Muscle of leg (tissue), 11 donors: ENCODE data around the gene HRH1. TPM values are rescaled to one million over a fixed set of nuclear protein-coding genes. Genes with fewer than 3 reads are reported as not detected.

Source experiments
- DNase-seq: peaks from one replicate; pipeline ENCODE4 v3.0.0; 2013
- H3K27ac ChIP-seq: one replicate; pipeline ENCODE4 v1.5.1; 2013; ENCODE audit warnings: mild to moderate bottlenecking, low read length, control low read depth
- H3K27me3 ChIP-seq: one replicate; pipeline ENCODE4 v1.6.1; 2013; ENCODE audit warnings: low read length; ENCODE audit not compliant: control insufficient read depth, insufficient read depth
- H3K36me3 ChIP-seq: one replicate; pipeline ENCODE4 v1.6.1; 2013; ENCODE audit warnings: low read length; ENCODE audit not compliant: control insufficient read depth, insufficient read depth
- H3K4me1 ChIP-seq: one replicate; pipeline ENCODE4 v1.6.1; 2013; ENCODE audit warnings: low read length; ENCODE audit not compliant: control insufficient read depth, insufficient read depth
- H3K4me3 ChIP-seq: one replicate; pipeline ENCODE4 v1.5.1; 2013; ENCODE audit warnings: low read length, control low read depth
- H3K9me3 ChIP-seq: replicated peaks from 2 replicates; pipeline ENCODE4 v1.6.1; 2013; ENCODE audit warnings: low read depth, low read length; ENCODE audit not compliant: control insufficient read depth
- WGBS: methylation state at CpG from one replicate; pipeline ENCODE4 v1.1.5; 2013; ENCODE audit warnings: missing lambda C conversion rate; ENCODE audit not compliant: insufficient coverage; 5-methylcytosine and 5-hydroxymethylcytosine counted together
- polyA plus RNA-seq, 8 donors: library from polyadenylated mRNA; unstranded; fragments of 120-200 nt; gene quantifications; one replicate each; pipeline versions ENCODE4 v1.2.1 to v1.2.3, GENCODE V29; 2013; ENCODE audit warnings: inconsistent platforms in 1 of 8, low replicate concordance in 1 of 8; ENCODE audit not compliant: insufficient read length in 8 of 8, insufficient read depth in 1 of 8
- total RNA-seq: library from RNA; stranded (reverse); fragments of 120-200 nt; gene quantifications from one replicate; pipeline ENCODE4 v1.2.4, GENCODE V29; 2013

The HRH1 gene
- total and polyA plus RNA-seq, 9 donors: 1.6 to 6.2 (median 3.2) TPM

GRCh38 chr3:11140030-11140712 lies 14.1 kb upstream of the HRH1 start:
- Histone ChIP-seq H3K27ac (no peak overlapping the region), H3K36me3 (no peaks in the 10 kb centered on the region), H3K4me1 (peaks cover 23% of the 10 kb centered on the region), H3K4me3 (no peak overlapping the region), H3K27me3 (peaks cover 7% of the 10 kb centered on the region), H3K9me3 (no peaks in the 10 kb centered on the region)
- peak; percentile 74 for DNase-seq
- WGBS: 23% methylated on average over 6 of the region's 13 CpGs

- no CpG with 5 or more reads among the region's 2 CpGs for WGBS
- Histone ChIP-seq H3K27me3 (peaks cover 7% of the 10 kb centered on the region), H3K4me3 (no peak overlapping the region), H3K4me1 (peaks cover 23% of the 10 kb centered on the region), H3K36me3 (no peaks in the 10 kb centered on the region), H3K9me3 (no peaks in the 10 kb centered on the region), H3K27ac (no peak overlapping the region)
- no peak for DNase-seq
Measured at GRCh38 chr3:11140713-11141104, 13.6 kb upstream of the HRH1 start.

GRCh38 chr3:11143476-11143875 lies 10.8 kb upstream of the HRH1 start:
- no peaks in the 10 kb centered on the region for H3K9me3 ChIP-seq
- no peaks in the 10 kb centered on the region for H3K36me3 ChIP-seq
- no peak for DNase-seq
- no peak overlapping the region for H3K4me3 ChIP-seq
- H3K27me3 ChIP-seq: peaks cover 6% of the 10 kb centered on the region
- no peak overlapping the region for H3K27ac ChIP-seq
- WGBS: 79% methylated on average over 4 of the region's 5 CpGs
- peaks cover 14% of the 10 kb centered on the region for H3K4me1 ChIP-seq

- no peaks in the 10 kb centered on the region for H3K9me3 ChIP-seq
- no peak overlapping the region for H3K4me3 ChIP-seq
- WGBS: 77% methylated on average over 5 of the region's 5 CpGs
- H3K4me1 ChIP-seq: peaks cover 9% of the 10 kb centered on the region
- no peak overlapping the region for H3K27ac ChIP-seq
- no peaks in the 10 kb centered on the region for H3K36me3 ChIP-seq
- H3K27me3 ChIP-seq: peaks cover 6% of the 10 kb centered on the region
- DNase-seq: no peak
Measured at GRCh38 chr3:11144996-11145395, 9.3 kb upstream of the HRH1 start.

- no peak overlapping the region for H3K4me3 ChIP-seq
- peaks cover 9% of the 10 kb centered on the region for H3K27me3 ChIP-seq
- no CpG with 5 or more reads among the region's 3 CpGs for WGBS
- H3K36me3 ChIP-seq: no peaks in the 10 kb centered on the region
- peaks cover under 1% of the 10 kb centered on the region for H3K4me1 ChIP-seq
- H3K9me3 ChIP-seq: no peaks in the 10 kb centered on the region
- no peak for DNase-seq
- H3K27ac ChIP-seq: no peak overlapping the region
Measured at GRCh38 chr3:11145888-11146287, 8.4 kb upstream of the HRH1 start.

- no peaks in the 10 kb centered on the region for H3K36me3 ChIP-seq
- peaks cover 14% of the 10 kb centered on the region for H3K27me3 ChIP-seq
- no peaks in the 10 kb centered on the region for H3K9me3 ChIP-seq
- no peak for DNase-seq
- H3K4me3 ChIP-seq: no peak overlapping the region
- H3K27ac ChIP-seq: no peak overlapping the region
- H3K4me1 ChIP-seq: no peaks in the 10 kb centered on the region
- 73% methylated on average over 3 of the region's 6 CpGs for WGBS
Measured at GRCh38 chr3:11146773-11147660, 7.3 kb upstream of the HRH1 start.

GRCh38 chr3:11150256-11150655 lies 4.0 kb upstream of the HRH1 start:
- Histone ChIP-seq H3K36me3 (no peaks in the 10 kb centered on the region), H3K9me3 (no peaks in the 10 kb centered on the region), H3K27ac (no peak overlapping the region), H3K4me3 (no peak overlapping the region), H3K4me1 (peaks cover 14% of the 10 kb centered on the region), H3K27me3 (peaks cover 36% of the 10 kb centered on the region)
- no peak for DNase-seq
- 82% methylated on average over 7 of the region's 7 CpGs for WGBS

GRCh38 chr3:11152301-11152700 lies 2.0 kb upstream of the HRH1 start:
- Histone ChIP-seq H3K27ac (no peak overlapping the region), H3K9me3 (no peaks in the 10 kb centered on the region), H3K36me3 (no peaks in the 10 kb centered on the region), H3K27me3 (peaks cover 49% of the 10 kb centered on the region), H3K4me1 (peaks cover 15% of the 10 kb centered on the region), H3K4me3 (no peak overlapping the region)
- WGBS: no CpG with 5 or more reads among the region's 2 CpGs
- DNase-seq: peak; percentile 69

GRCh38 chr3:11154953-11155325 lies 646 bp downstream of the HRH1 start:
- no peak for DNase-seq
- Histone ChIP-seq H3K4me1 (peaks cover 20% of the 10 kb centered on the region), H3K36me3 (no peaks in the 10 kb centered on the region), H3K27ac (peak overlapping the region; percentile 69), H3K9me3 (no peaks in the 10 kb centered on the region), H3K4me3 (peak overlapping the region; percentile 48), H3K27me3 (peaks cover 53% of the 10 kb centered on the region)
- WGBS: 0% methylated on average over 4 of the region's 10 CpGs

- WGBS: 1% methylated on average over 8 of the region's 8 CpGs
- H3K27me3 ChIP-seq: peaks cover 53% of the 10 kb centered on the region
- no peaks in the 10 kb centered on the region for H3K36me3 ChIP-seq
- peak overlapping the region; percentile 48 for H3K4me3 ChIP-seq
- peaks cover 20% of the 10 kb centered on the region for H3K4me1 ChIP-seq
- H3K9me3 ChIP-seq: no peaks in the 10 kb centered on the region
- H3K27ac ChIP-seq: peak overlapping the region; percentile 69
- DNase-seq: peak; percentile 89
Measured at GRCh38 chr3:11155341-11156025, 1.2 kb downstream of the HRH1 start.
